Neutrophil (primary cell): Measurements from ENCODE around the gene BRI3.

Experiments
- H3K27ac ChIP-seq: fragments of 200-600 bp; sonication (generic); 2 replicates; pipeline ENCODE4 v1.5.1; 2016; ENCODE audit warnings: mild to moderate bottlenecking, moderate library complexity
- H3K27me3 ChIP-seq: fragments of 200-600 bp; sonication (generic); 2 replicates; pipeline ENCODE4 v1.6.0; 2016; ENCODE audit warnings: mild to moderate bottlenecking
- H3K36me3 ChIP-seq: fragments of 200-600 bp; sonication (generic); 2 replicates; pipeline ENCODE4 v1.5.1; 2017
- H3K4me1 ChIP-seq, 2 experiments: fragments of 200-600 bp in 1 of 2; sonication (generic) in 1 of 2; 1 replicate in 1 of 2; 2 replicates in 1 of 2; pipeline versions ENCODE4 v1.5.1 to v1.6.1; 2013 to 2016; ENCODE audit warnings: low read depth in 1 of 2, low read length in 1 of 2, mild to moderate bottlenecking in 1 of 2, moderate library complexity in 1 of 2; ENCODE audit not compliant: control insufficient read depth in 1 of 2, insufficient read depth in 1 of 2
- H3K4me3 ChIP-seq, 2 experiments: fragments of 200-600 bp in 1 of 2; sonication (generic) in 1 of 2; 1 replicate in 1 of 2; 2 replicates in 1 of 2; pipeline ENCODE4 v1.5.1; 2013 to 2016; ENCODE audit warnings: low read depth in 1 of 2, low read length in 1 of 2, mild to moderate bottlenecking in 1 of 2, moderate library complexity in 1 of 2
- H3K9me3 ChIP-seq: fragments of 200-600 bp; sonication (generic); 2 replicates; pipeline ENCODE4 v1.5.1; 2016
- TF ChIP-seq, protein P1 (sequence below): fragments of 200-600 bp; sonication (generic); IDR thresholded peaks from 2 replicates; pipeline ENCODE4 v1.5.1; 2016; ENCODE audit warnings: antibody characterized with exemption

Gene BRI3

GRCh38 chr7:98335411-98335977 is 54.0 kb downstream of the BRI3 start:
- no peak overlapping the region for H3K4me3 ChIP-seq
- no peaks in the 10 kb centered on the region for H3K9me3 ChIP-seq
- H3K4me1 ChIP-seq, result no peaks in the 10 kb centered on the region
- TF ChIP-seq, protein P1, sequence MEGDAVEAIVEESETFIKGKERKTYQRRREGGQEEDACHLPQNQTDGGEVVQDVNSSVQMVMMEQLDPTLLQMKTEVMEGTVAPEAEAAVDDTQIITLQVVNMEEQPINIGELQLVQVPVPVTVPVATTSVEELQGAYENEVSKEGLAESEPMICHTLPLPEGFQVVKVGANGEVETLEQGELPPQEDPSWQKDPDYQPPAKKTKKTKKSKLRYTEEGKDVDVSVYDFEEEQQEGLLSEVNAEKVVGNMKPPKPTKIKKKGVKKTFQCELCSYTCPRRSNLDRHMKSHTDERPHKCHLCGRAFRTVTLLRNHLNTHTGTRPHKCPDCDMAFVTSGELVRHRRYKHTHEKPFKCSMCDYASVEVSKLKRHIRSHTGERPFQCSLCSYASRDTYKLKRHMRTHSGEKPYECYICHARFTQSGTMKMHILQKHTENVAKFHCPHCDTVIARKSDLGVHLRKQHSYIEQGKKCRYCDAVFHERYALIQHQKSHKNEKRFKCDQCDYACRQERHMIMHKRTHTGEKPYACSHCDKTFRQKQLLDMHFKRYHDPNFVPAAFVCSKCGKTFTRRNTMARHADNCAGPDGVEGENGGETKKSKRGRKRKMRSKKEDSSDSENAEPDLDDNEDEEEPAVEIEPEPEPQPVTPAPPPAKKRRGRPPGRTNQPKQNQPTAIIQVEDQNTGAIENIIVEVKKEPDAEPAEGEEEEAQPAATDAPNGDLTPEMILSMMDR, result no peak
- H3K27me3 ChIP-seq, result no peaks in the 10 kb centered on the region
- H3K36me3 ChIP-seq, result no peaks in the 10 kb centered on the region
- no peak overlapping the region for H3K27ac ChIP-seq

- TF ChIP-seq, protein P1, result no peak
- Histone ChIP-seq H3K27ac (no peak overlapping the region), H3K4me1 (no peaks in the 10 kb centered on the region), H3K36me3 (no peaks in the 10 kb centered on the region), H3K9me3 (no peaks in the 10 kb centered on the region), H3K4me3 (no peak overlapping the region), H3K27me3 (no peaks in the 10 kb centered on the region)
These were observed 57.0 kb downstream of the BRI3 start for GRCh38 chr7:98338441-98338840.

GRCh38 chr7:98339043-98339442 is 57.6 kb downstream of the BRI3 start:
- no peaks in the 10 kb centered on the region for H3K4me1 ChIP-seq
- no peak overlapping the region for H3K4me3 ChIP-seq
- peaks cover 4% of the 10 kb centered on the region for H3K27me3 ChIP-seq
- no peaks in the 10 kb centered on the region for H3K36me3 ChIP-seq
- no peaks in the 10 kb centered on the region for H3K9me3 ChIP-seq
- no peak overlapping the region for H3K27ac ChIP-seq
- TF ChIP-seq, protein P1, result no peak

GRCh38 chr7:98341106-98341505 is 59.6 kb downstream of the BRI3 start:
- H3K4me3 ChIP-seq, result no peak overlapping the region
- no peaks in the 10 kb centered on the region for H3K9me3 ChIP-seq
- no peak overlapping the region for H3K27ac ChIP-seq
- no peaks in the 10 kb centered on the region for H3K4me1 ChIP-seq
- no peaks in the 10 kb centered on the region for H3K36me3 ChIP-seq
- TF ChIP-seq, protein P1, result no peak
- H3K27me3 ChIP-seq, result peaks cover 12% of the 10 kb centered on the region
